ENCODE results near the gene ATP4B.
A peak's percentile ranks its signal among the peaks of the same experiment; 100 is the strongest.

The ATP4B gene

DNA sequence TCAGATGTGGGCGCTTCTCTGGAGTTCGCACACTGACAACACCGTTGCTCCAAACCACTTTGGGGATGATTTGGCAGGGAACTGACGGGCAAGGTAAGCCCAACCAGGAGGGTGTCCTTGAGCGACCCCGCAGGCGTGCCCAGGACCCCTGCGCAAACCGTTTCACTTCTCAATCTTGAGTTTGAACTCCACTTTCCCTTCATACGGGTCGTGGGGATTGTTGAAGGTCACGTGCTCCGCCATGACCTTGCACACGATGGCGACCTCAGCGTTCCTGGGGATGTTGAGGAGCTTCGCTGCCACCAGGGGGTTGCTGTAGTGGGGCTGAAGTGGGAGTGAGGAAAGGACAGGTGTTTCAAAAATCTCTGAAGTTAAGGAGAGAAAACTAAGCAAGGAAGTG is 8.8 kb downstream of the ATP4B start:
- Histone ChIP-seq H2AFZ (ENCODE audit: low read length) (no peak overlapping the region), H3K4me2 (ENCODE audit: low read depth, low read length, poor library complexity, severe bottlenecking) (no peak overlapping the region), H3K4me3 (ENCODE audit: low read length, poor library complexity, severe bottlenecking) (no peak overlapping the region), H3K9me2 (replicated peaks; ENCODE audit: low read depth, low read length) (no peaks in the 10 kb centered on the region), H3K4me1 (ENCODE audit: insufficient read depth, low read length, poor library complexity, severe bottlenecking) (peaks cover 9% of the 10 kb centered on the region), H3K9me3 (ENCODE audit: insufficient read depth, low read depth, low read length) (no peaks in the 10 kb centered on the region), H4K20me1 (ENCODE audit: insufficient read depth, low read length, poor library complexity, severe bottlenecking) (no peaks in the 10 kb centered on the region), H3K79me2 (ENCODE audit: insufficient read depth, low read length) (no peaks in the 10 kb centered on the region), H3F3A (ENCODE audit: low read depth) (no peaks in the 10 kb centered on the region), H3K36me3 (ENCODE audit: insufficient read depth, low read length) (no peaks in the 10 kb centered on the region), H3K27me3 (ENCODE audit: insufficient read depth, low read length, poor library complexity, severe bottlenecking) (no peaks in the 10 kb centered on the region), H3K9ac (ENCODE audit: low read depth, low read length, poor library complexity, severe bottlenecking) (no peak overlapping the region)
- TF ChIP-seq CTCF (conservative IDR thresholded peaks at IDR 0.05; ENCODE audit: low read length) (no peak; the same call in 1 of the 2 replicates), EZH2phosphoT487 (IDR thresholded peaks at IDR 0.05; ENCODE audit: borderline replicate concordance) (no peak)

DNA sequence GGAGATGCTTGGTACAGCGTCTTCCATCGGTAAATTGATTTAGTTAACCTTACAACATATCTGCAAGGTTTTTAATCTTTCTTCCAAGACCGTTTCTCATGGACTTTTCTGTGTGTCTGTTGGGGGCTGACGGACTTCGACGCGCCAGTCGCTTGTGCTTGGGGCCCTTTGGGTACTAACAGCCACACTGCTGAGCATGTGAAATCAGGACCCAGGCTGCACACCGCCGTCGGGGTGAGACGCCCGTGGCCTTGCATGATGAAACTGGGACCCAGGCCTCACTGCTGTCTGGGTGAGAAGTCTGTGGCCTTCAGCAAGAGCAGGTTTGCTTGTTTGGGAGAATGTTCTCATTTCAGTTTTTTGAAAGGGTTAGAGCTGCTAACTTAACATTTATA is 9.8 kb downstream of the ATP4B start:
- Histone ChIP-seq H3K36me3 (ENCODE audit: insufficient read depth, low read length) (no peaks in the 10 kb centered on the region), H3K9me3 (ENCODE audit: insufficient read depth, low read depth, low read length) (no peaks in the 10 kb centered on the region), H3K4me3 (ENCODE audit: low read length, poor library complexity, severe bottlenecking) (no peak overlapping the region), H3F3A (ENCODE audit: low read depth) (no peaks in the 10 kb centered on the region), H2AFZ (ENCODE audit: low read length) (no peak overlapping the region), H3K27me3 (ENCODE audit: insufficient read depth, low read length, poor library complexity, severe bottlenecking) (no peaks in the 10 kb centered on the region), H3K4me2 (ENCODE audit: low read depth, low read length, poor library complexity, severe bottlenecking) (no peak overlapping the region), H3K4me1 (ENCODE audit: insufficient read depth, low read length, poor library complexity, severe bottlenecking) (peaks cover 9% of the 10 kb centered on the region), H3K9ac (ENCODE audit: low read depth, low read length, poor library complexity, severe bottlenecking) (no peak overlapping the region), H3K9me2 (replicated peaks; ENCODE audit: low read depth, low read length) (no peaks in the 10 kb centered on the region), H3K79me2 (ENCODE audit: insufficient read depth, low read length) (no peaks in the 10 kb centered on the region), H4K20me1 (ENCODE audit: insufficient read depth, low read length, poor library complexity, severe bottlenecking) (no peaks in the 10 kb centered on the region)
- no peak for TF ChIP-seq CTCF (conservative IDR thresholded peaks at IDR 0.05; ENCODE audit: low read length)
- TF ChIP-seq EZH2phosphoT487 (IDR thresholded peaks at IDR 0.05; ENCODE audit: borderline replicate concordance) = no peak

GRCh38 chr13:113647351-113648215 is 10.4 kb downstream of the ATP4B start:
- H3F3A ChIP-seq (ENCODE audit: low read depth) = no peaks in the 10 kb centered on the region
- H4K20me1 ChIP-seq (ENCODE audit: insufficient read depth, low read length, poor library complexity, severe bottlenecking) = no peaks in the 10 kb centered on the region
- peaks cover 9% of the 10 kb centered on the region for H3K4me1 ChIP-seq (ENCODE audit: insufficient read depth, low read length, poor library complexity, severe bottlenecking)
- no peaks in the 10 kb centered on the region for H3K36me3 ChIP-seq (ENCODE audit: insufficient read depth, low read length)
- H3K4me2 ChIP-seq (ENCODE audit: low read depth, low read length, poor library complexity, severe bottlenecking) = peak overlapping the region; percentile 13
- H3K27me3 ChIP-seq (ENCODE audit: insufficient read depth, low read length, poor library complexity, severe bottlenecking) = no peaks in the 10 kb centered on the region
- no peak overlapping the region for H3K9ac ChIP-seq (ENCODE audit: low read depth, low read length, poor library complexity, severe bottlenecking)
- TF ChIP-seq CTCF (conservative IDR thresholded peaks at IDR 0.05; ENCODE audit: low read length) (no peak), EZH2phosphoT487 (IDR thresholded peaks at IDR 0.05; ENCODE audit: borderline replicate concordance) (no peak)
- H2AFZ ChIP-seq (ENCODE audit: low read length) = no peak overlapping the region
- no peaks in the 10 kb centered on the region for H3K9me3 ChIP-seq (ENCODE audit: insufficient read depth, low read depth, low read length)
- no peaks in the 10 kb centered on the region for H3K9me2 ChIP-seq (replicated peaks; ENCODE audit: low read depth, low read length)
- no peak overlapping the region for H3K4me3 ChIP-seq (ENCODE audit: low read length, poor library complexity, severe bottlenecking)
- no peaks in the 10 kb centered on the region for H3K79me2 ChIP-seq (ENCODE audit: insufficient read depth, low read length)
